GM23248 (cell line): ENCODE results near the gene GPR35. TPM values are rescaled to one million over a fixed set of nuclear protein-coding genes. Genes with fewer than 3 reads are reported as not detected.

Experiments used
- DNase-seq: peaks from one replicate; pipeline ENCODE4 v3.0.0-alpha.2; 2015
- H2AFZ ChIP-seq: fragments of 200-600 bp; sonication (generic); 2 replicates; pipeline ENCODE4 v1.6.1; 2016; ENCODE audit warnings: antibody characterized with exemption
- H3F3A ChIP-seq: fragments of 200-600 bp; sonication (generic); 2 replicates; pipeline ENCODE4 v1.6.1; 2016; ENCODE audit warnings: mild to moderate bottlenecking, antibody characterized with exemption, mixed run types; ENCODE audit not compliant: insufficient read depth
- H3K27ac ChIP-seq: fragments of 200-600 bp; sonication (generic); 2 replicates; pipeline ENCODE4 v1.5.1; 2016; ENCODE audit warnings: mild to moderate bottlenecking
- H3K27me3 ChIP-seq: fragments of 200-600 bp; sonication (generic); replicated peaks from 2 replicates; pipeline ENCODE4 v1.6.1; 2016; ENCODE audit warnings: mild to moderate bottlenecking; ENCODE audit not compliant: insufficient read depth
- H3K36me3 ChIP-seq: fragments of 200-600 bp; sonication (generic); 2 replicates; pipeline ENCODE4 v1.6.1; 2016; ENCODE audit warnings: low read depth, mild to moderate bottlenecking
- H3K4me1 ChIP-seq: fragments of 200-600 bp; sonication (generic); 2 replicates; pipeline ENCODE4 v1.6.1; 2016; ENCODE audit warnings: mild to moderate bottlenecking; ENCODE audit not compliant: insufficient read depth
- H3K4me2 ChIP-seq: fragments of 200-600 bp; sonication (generic); one replicate; pipeline ENCODE4 v1.6.1; 2016; ENCODE audit warnings: mild to moderate bottlenecking; ENCODE audit not compliant: unreplicated experiment
- H3K4me3 ChIP-seq: fragments of 200-600 bp; sonication (generic); 2 replicates; pipeline ENCODE4 v1.5.1; 2016; ENCODE audit warnings: mild to moderate bottlenecking
- H3K79me2 ChIP-seq: fragments of 200-600 bp; sonication (generic); 2 replicates; pipeline ENCODE4 v1.6.1; 2016; ENCODE audit warnings: mild to moderate bottlenecking; ENCODE audit not compliant: insufficient read depth
- H3K9ac ChIP-seq: fragments of 200-600 bp; sonication (generic); 2 replicates; pipeline ENCODE4 v1.6.1; 2016; ENCODE audit warnings: mild to moderate bottlenecking
- H3K9me2 ChIP-seq: fragments of 200-600 bp; sonication (generic); 2 replicates; pipeline ENCODE4 v1.6.1; 2016; ENCODE audit warnings: mixed run types, mild to moderate bottlenecking, moderate library complexity; ENCODE audit not compliant: insufficient read depth
- H3K9me3 ChIP-seq: fragments of 200-600 bp; sonication (generic); one replicate; pipeline ENCODE4 v1.6.1; 2017; ENCODE audit warnings: low read depth
- H4K20me1 ChIP-seq: fragments of 200-600 bp; sonication (generic); 2 replicates; pipeline ENCODE4 v1.6.0; 2016; ENCODE audit not compliant: insufficient read depth
- EZH2 ChIP-seq: fragments of 200-600 bp; sonication (generic); IDR thresholded peaks from 2 replicates; pipeline ENCODE4 v1.6.1; 2018; ENCODE audit warnings: antibody characterized with exemption, mild to moderate bottlenecking; ENCODE audit not compliant: insufficient read depth, poor library complexity, severe bottlenecking
- EZH2phosphoT487 ChIP-seq: fragments of 200-600 bp; sonication (generic); IDR thresholded peaks from 2 replicates; pipeline ENCODE4 v1.6.1; 2018; ENCODE audit warnings: antibody characterized with exemption, moderate library complexity, mild to moderate bottlenecking, low read depth; ENCODE audit not compliant: insufficient read depth
- WGBS, 2 experiments: methylation state at CpG; one replicate each; pipeline ENCODE4 v1.1.6; 2015 to 2017; ENCODE audit warnings: low lambda C conversion rate in 2 of 2, low coverage in 1 of 2; ENCODE audit errors: missing lambda C conversion rate in 2 of 2; 5-methylcytosine and 5-hydroxymethylcytosine counted together
- in situ Hi-C: fragments of 300-500 bp; cut with MboI; formaldehyde crosslinking; loops from 2 replicates; pipeline ENCODE4 v1.15.0; 2020
- polyA plus RNA-seq: library from polyadenylated mRNA; unstranded; fragments of >200 nt; fragmentation: Nextera tagmentation; extraction: Ambion mirVana; gene quantifications from 2 replicates; pipeline ENCODE4 v1.2.1, GENCODE V29; 2016
- total RNA-seq: library from RNA; depleted of rRNA; stranded (reverse); fragments of >200 nt; shearing (Covaris generic); gene quantifications from 2 replicates; pipeline ENCODE4 v1.2.3, GENCODE V29; 2014

GPR35 gene
- total and polyA plus RNA-seq, 2 experiments from 2014 or later, result 0.14 TPM; not detected in 1

GRCh38 chr2:240596080-240596460 is 29.2 kb upstream of the GPR35 start:
- Histone ChIP-seq H3K36me3 (no peaks in the 10 kb centered on the region; the same call in 1 of the 2 replicates), H2AFZ (no peak overlapping the region), H3K4me2 (no peak overlapping the region), H3F3A (no peaks in the 10 kb centered on the region), H4K20me1 (no peaks in the 10 kb centered on the region), H3K79me2 (no peaks in the 10 kb centered on the region), H3K27ac (no peak overlapping the region), H3K4me1 (no peaks in the 10 kb centered on the region), H3K9me2 (no peaks in the 10 kb centered on the region), H3K9me3 (no peaks in the 10 kb centered on the region), H3K27me3 (no peaks in the 10 kb centered on the region), H3K4me3 (no peak overlapping the region), H3K9ac (no peak overlapping the region)
- no peak for DNase-seq
- in situ Hi-C loops, result no loop called here
- no peak for TF ChIP-seq EZH2phosphoT487
- no peak for TF ChIP-seq EZH2
- 88 to 89% methylated on average over 17 of the region's 17 CpGs for WGBS, 2 experiments

GRCh38 chr2:240596491-240596931 is 28.8 kb upstream of the GPR35 start:
- Histone ChIP-seq H3K9me3 (no peaks in the 10 kb centered on the region), H3K27ac (no peak overlapping the region), H3F3A (no peaks in the 10 kb centered on the region), H2AFZ (no peak overlapping the region), H3K27me3 (no peaks in the 10 kb centered on the region), H4K20me1 (no peaks in the 10 kb centered on the region), H3K9ac (no peak overlapping the region), H3K4me3 (no peak overlapping the region), H3K4me1 (no peaks in the 10 kb centered on the region), H3K9me2 (no peaks in the 10 kb centered on the region), H3K79me2 (no peaks in the 10 kb centered on the region), H3K4me2 (no peak overlapping the region), H3K36me3 (no peaks in the 10 kb centered on the region; the same call in 1 of the 2 replicates)
- in situ Hi-C loops, result no loop called here
- TF ChIP-seq EZH2 (no peak), EZH2phosphoT487 (no peak)
- DNase-seq, result no peak
- WGBS, 2 experiments, result 88 to 90% methylated on average over 19 to 23 of the region's 23 CpGs

- Histone ChIP-seq H3K79me2 (no peaks in the 10 kb centered on the region), H3K9me2 (no peaks in the 10 kb centered on the region), H4K20me1 (no peaks in the 10 kb centered on the region), H3K4me3 (no peak overlapping the region), H3K9me3 (no peaks in the 10 kb centered on the region), H3K27me3 (no peaks in the 10 kb centered on the region), H3K4me1 (no peaks in the 10 kb centered on the region), H3K9ac (no peak overlapping the region), H3F3A (no peaks in the 10 kb centered on the region), H3K4me2 (no peak overlapping the region), H2AFZ (no peak overlapping the region), H3K36me3 (no peaks in the 10 kb centered on the region; the same call in 1 of the 2 replicates), H3K27ac (no peak overlapping the region)
- in situ Hi-C loops, result no loop called here
- DNase-seq, result no peak
- 95 to 100% methylated on average over 5 to 10 of the region's 10 CpGs for WGBS, 2 experiments
- no peak for TF ChIP-seq EZH2phosphoT487
- TF ChIP-seq EZH2, result no peak
Measured at GRCh38 chr2:240597054-240597418, 28.2 kb upstream of the GPR35 start.

- Histone ChIP-seq H3K9me2 (no peaks in the 10 kb centered on the region), H4K20me1 (no peaks in the 10 kb centered on the region), H3K9me3 (no peaks in the 10 kb centered on the region), H3K79me2 (no peaks in the 10 kb centered on the region), H3K36me3 (no peaks in the 10 kb centered on the region; the same call in 1 of the 2 replicates), H3K4me1 (no peaks in the 10 kb centered on the region), H3K4me3 (no peak overlapping the region), H2AFZ (no peak overlapping the region), H3K9ac (no peak overlapping the region), H3K27ac (no peak overlapping the region), H3K4me2 (no peak overlapping the region), H3F3A (no peaks in the 10 kb centered on the region), H3K27me3 (no peaks in the 10 kb centered on the region)
- no peak for TF ChIP-seq EZH2phosphoT487
- no peak for TF ChIP-seq EZH2
- no peak for DNase-seq
- in situ Hi-C loops, result no loop called here
- WGBS, 2 experiments, result 89 to 91% methylated on average over 21 of the region's 22 CpGs
Measured at GRCh38 chr2:240597419-240598181, 27.7 kb upstream of the GPR35 start.
